Nasal cavity respiratory epithelium epithelial cell of viscerocranial mucosa (primary cell): ENCODE data around the gene EFCAB3. TPM values are rescaled to one million over a fixed set of nuclear protein-coding genes. Genes with fewer than 3 reads are reported as not detected.

Experiments used
- total RNA-seq: library from RNA; depleted of rRNA; stranded (reverse); fragments of >200 nt; gene quantifications from 2 replicates; pipeline ENCODE4 v1.2.3, GENCODE V29; 2014

Gene EFCAB3
- total RNA-seq = not detected in 2 replicates

GRCh38 chr17:62380253-62380652 is at the start of gene EFCAB3:
EFCAB3 (plus strand) TSS chr17:62380553; CDS start chr17:62382980, 2,427 bp downstream.

DNA sequence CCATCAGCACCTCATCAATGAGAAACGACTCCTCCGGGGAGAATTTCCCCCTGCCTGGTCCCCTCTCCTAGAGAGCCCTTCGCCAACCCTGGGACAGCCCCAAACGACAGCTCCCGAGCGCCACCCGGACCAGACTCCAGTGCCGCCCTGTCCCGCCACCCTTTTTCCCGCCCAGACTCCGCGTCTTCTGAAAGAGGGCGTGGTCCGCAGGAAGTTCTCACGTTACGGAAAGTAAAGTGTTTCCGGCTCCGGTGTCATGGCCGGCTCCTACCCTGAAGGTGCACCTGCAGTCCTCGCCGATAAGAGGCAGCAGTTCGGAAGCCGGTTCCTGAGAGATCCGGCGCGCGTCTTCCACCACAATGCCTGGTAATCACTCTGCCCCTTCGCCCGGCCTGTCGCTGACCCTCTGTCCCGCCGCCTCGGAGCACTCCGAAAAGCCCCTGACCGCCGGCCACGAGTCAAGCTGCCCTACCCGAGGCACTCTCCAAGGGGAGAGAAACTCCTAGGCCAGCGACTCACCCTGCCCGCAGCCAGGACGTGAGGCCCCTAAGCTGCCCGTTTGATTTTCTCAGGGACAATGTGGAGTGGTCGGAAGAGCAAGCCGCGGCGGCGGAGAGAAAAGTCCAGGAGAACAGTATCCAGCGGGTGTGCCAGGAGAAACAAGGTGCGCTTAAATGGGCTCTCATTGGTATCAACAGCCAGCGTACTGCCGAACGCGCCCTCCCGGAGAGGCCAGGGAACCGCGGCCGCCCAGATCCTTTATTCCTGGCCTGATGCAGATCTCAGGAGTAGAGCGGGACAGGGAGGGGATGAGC is 43.5 kb downstream of the EFCAB3 start, which contains the start of gene METTL2A:
Gene METTL2A (plus strand): TSS at position 251 of the 815 bp plus-strand sequence. CDS start 6 bp downstream, at position 257.

Other genes with a start within 250 kb of the EFCAB3 start
- 29.3 and 31.4 TPM in 2 replicates for gene METTL2A, start 43.3 kb downstream of the EFCAB3 start, total RNA-seq
- gene TLK2, start 98.3 kb downstream of the EFCAB3 start, total RNA-seq = 41.0 and 62.1 TPM in 2 replicates
- gene MRC2, start 247.1 kb downstream of the EFCAB3 start, total RNA-seq = 6.8 and 92.1 TPM in 2 replicates